ENCODE measurements around the gene TBCD. TPM values are rescaled to one million over a fixed set of nuclear protein-coding genes. Genes with fewer than 3 reads are reported as not detected.

Gene TBCD
- total RNA-seq, 1 experiment from 2014 or later: 181 TPM

- DNase-seq: no peak
- no peak overlapping the region for H3K4me3 ChIP-seq
- peaks cover 72% of the 10 kb centered on the region for H3K36me3 ChIP-seq
- H3K9me3 ChIP-seq (replicated peaks): 0 out of 2 replicates have a peak, but pooled peaks cover 2% of the 10 kb centered on the region
- H3K27ac ChIP-seq: no peak overlapping the region
- no peaks in the 10 kb centered on the region for H3K27me3 ChIP-seq
- no peaks in the 10 kb centered on the region for H3K4me1 ChIP-seq
Measured at GRCh38 chr17:82814834-82815233, 63.0 kb downstream of the TBCD start.

GRCh38 chr17:82815354-82815753 is 63.5 kb downstream of the TBCD start:
- peaks cover 76% of the 10 kb centered on the region for H3K36me3 ChIP-seq
- H3K4me3 ChIP-seq: no peak overlapping the region
- no peaks in the 10 kb centered on the region for H3K27me3 ChIP-seq
- no peaks in the 10 kb centered on the region for H3K4me1 ChIP-seq
- DNase-seq: no peak
- H3K9me3 ChIP-seq (replicated peaks): peaks cover 6% of the 10 kb centered on the region; the same call in 1 of the 2 replicates
- no peak overlapping the region for H3K27ac ChIP-seq

GRCh38 chr17:82815790-82816305 is 64.0 kb downstream of the TBCD start:
- DNase-seq: no peak
- Histone ChIP-seq H3K27ac (no peak overlapping the region), H3K9me3 (replicated peaks) (peaks cover 9% of the 10 kb centered on the region; the same call in 1 of the 2 replicates), H3K36me3 (peaks cover 79% of the 10 kb centered on the region), H3K4me1 (no peaks in the 10 kb centered on the region), H3K27me3 (no peaks in the 10 kb centered on the region), H3K4me3 (no peak overlapping the region)

- Histone ChIP-seq H3K9me3 (replicated peaks) (peaks cover 13% of the 10 kb centered on the region; the same call in 1 of the 2 replicates), H3K4me1 (no peaks in the 10 kb centered on the region), H3K27ac (no peak overlapping the region), H3K4me3 (no peak overlapping the region), H3K36me3 (peaks cover 82% of the 10 kb centered on the region), H3K27me3 (no peaks in the 10 kb centered on the region)
- no peak for DNase-seq
Measured at GRCh38 chr17:82816358-82816757, 64.5 kb downstream of the TBCD start.

- Histone ChIP-seq H3K27me3 (no peaks in the 10 kb centered on the region), H3K27ac (no peak overlapping the region), H3K36me3 (peaks cover 84% of the 10 kb centered on the region), H3K4me3 (no peak overlapping the region), H3K4me1 (no peaks in the 10 kb centered on the region), H3K9me3 (replicated peaks) (peaks cover 13% of the 10 kb centered on the region; the same call in 1 of the 2 replicates)
- DNase-seq: no peak
Measured at GRCh38 chr17:82817947-82818346, 66.1 kb downstream of the TBCD start.

GRCh38 chr17:82820278-82821251 is 68.7 kb downstream of the TBCD start:
- H3K27ac ChIP-seq: no peak overlapping the region
- H3K4me1 ChIP-seq: no peaks in the 10 kb centered on the region
- H3K9me3 ChIP-seq (replicated peaks): peaks cover 13% of the 10 kb centered on the region; the same call in 1 of the 2 replicates
- no peak overlapping the region for H3K4me3 ChIP-seq
- H3K27me3 ChIP-seq: no peaks in the 10 kb centered on the region
- DNase-seq: no peak
- peaks cover 84% of the 10 kb centered on the region for H3K36me3 ChIP-seq

GRCh38 chr17:82821554-82821953 is 69.7 kb downstream of the TBCD start:
- Histone ChIP-seq H3K27me3 (no peaks in the 10 kb centered on the region), H3K9me3 (replicated peaks) (peaks cover 13% of the 10 kb centered on the region; the same call in 1 of the 2 replicates), H3K4me3 (no peak overlapping the region), H3K36me3 (peaks cover 82% of the 10 kb centered on the region), H3K27ac (no peak overlapping the region), H3K4me1 (no peaks in the 10 kb centered on the region)
- no peak for DNase-seq

GRCh38 chr17:82822281-82822680 is 70.4 kb downstream of the TBCD start:
- Histone ChIP-seq H3K9me3 (replicated peaks) (peaks cover 13% of the 10 kb centered on the region; the same call in 1 of the 2 replicates), H3K4me1 (no peaks in the 10 kb centered on the region), H3K4me3 (no peak overlapping the region), H3K36me3 (peaks cover 83% of the 10 kb centered on the region), H3K27me3 (no peaks in the 10 kb centered on the region), H3K27ac (no peak overlapping the region)
- DNase-seq: no peak

- no peaks in the 10 kb centered on the region for H3K4me1 ChIP-seq
- DNase-seq: no peak
- peaks cover 82% of the 10 kb centered on the region for H3K36me3 ChIP-seq
- no peak overlapping the region for H3K4me3 ChIP-seq
- H3K9me3 ChIP-seq (replicated peaks): peaks cover 13% of the 10 kb centered on the region; the same call in 1 of the 2 replicates
- H3K27me3 ChIP-seq: no peaks in the 10 kb centered on the region
- H3K27ac ChIP-seq: no peak overlapping the region
Measured at GRCh38 chr17:82823004-82823403, 71.1 kb downstream of the TBCD start.

GRCh38 chr17:82825540-82826124 is 73.8 kb downstream of the TBCD start:
- H3K36me3 ChIP-seq: peaks cover 73% of the 10 kb centered on the region
- no peak overlapping the region for H3K27ac ChIP-seq
- H3K9me3 ChIP-seq (replicated peaks): peaks cover 4% of the 10 kb centered on the region; the same call in 1 of the 2 replicates
- no peaks in the 10 kb centered on the region for H3K4me1 ChIP-seq
- H3K4me3 ChIP-seq: no peak overlapping the region
- H3K27me3 ChIP-seq: no peaks in the 10 kb centered on the region
- DNase-seq: no peak

GRCh38 chr17:82826211-82826610 is 74.3 kb downstream of the TBCD start:
- H3K9me3 ChIP-seq (replicated peaks): peaks cover under 1% of the 10 kb centered on the region; the same call in 1 of the 2 replicates
- H3K4me1 ChIP-seq: no peaks in the 10 kb centered on the region
- H3K36me3 ChIP-seq: peaks cover 73% of the 10 kb centered on the region
- H3K27ac ChIP-seq: no peak overlapping the region
- no peaks in the 10 kb centered on the region for H3K27me3 ChIP-seq
- no peak overlapping the region for H3K4me3 ChIP-seq
- no peak for DNase-seq

GRCh38 chr17:82826956-82827355 is 75.1 kb downstream of the TBCD start:
- Histone ChIP-seq H3K36me3 (peaks cover 67% of the 10 kb centered on the region), H3K4me1 (no peaks in the 10 kb centered on the region), H3K4me3 (no peak overlapping the region), H3K27ac (no peak overlapping the region), H3K27me3 (no peaks in the 10 kb centered on the region), H3K9me3 (replicated peaks) (no peaks in the 10 kb centered on the region)
- no peak for DNase-seq

GRCh38 chr17:82828875-82829487 is 77.1 kb downstream of the TBCD start:
- no peak overlapping the region for H3K4me3 ChIP-seq
- DNase-seq: no peak
- peaks cover 55% of the 10 kb centered on the region for H3K36me3 ChIP-seq

GRCh38 chr17:82830249-82830661 is 78.4 kb downstream of the TBCD start:
- Histone ChIP-seq H3K27ac (no peak overlapping the region), H3K9me3 (replicated peaks) (no peaks in the 10 kb centered on the region), H3K27me3 (no peaks in the 10 kb centered on the region), H3K4me1 (peaks cover 4% of the 10 kb centered on the region), H3K36me3 (peaks cover 49% of the 10 kb centered on the region), H3K4me3 (no peak overlapping the region)
- no peak for DNase-seq

More at GRCh38 chr17:82828875-82829487, 77.1 kb downstream of the TBCD start:
- H3K27me3 ChIP-seq: no peaks in the 10 kb centered on the region
- H3K9me3 ChIP-seq (replicated peaks): no peaks in the 10 kb centered on the region
- H3K4me1 ChIP-seq: no peaks in the 10 kb centered on the region
- no peak overlapping the region for H3K27ac ChIP-seq

Data from SJCRH30 (cell line).